ENCODE data around the gene RPL9. TPM values are rescaled to one million over a fixed set of nuclear protein-coding genes. Genes with fewer than 3 reads are reported as not detected.
A peak's percentile ranks its signal among the peaks of the same experiment; 100 is the strongest.
"Not testable (repeated sequence)": the region's sequence is repeated elsewhere in the genome, so short reads cannot be mapped to it uniquely, and the experiment has no call there.

Gene RPL9
- total and polyA plus RNA-seq, 4 experiments from 2014 or later, result 2,318 to 2,913 (median 2,432) TPM

DNA sequence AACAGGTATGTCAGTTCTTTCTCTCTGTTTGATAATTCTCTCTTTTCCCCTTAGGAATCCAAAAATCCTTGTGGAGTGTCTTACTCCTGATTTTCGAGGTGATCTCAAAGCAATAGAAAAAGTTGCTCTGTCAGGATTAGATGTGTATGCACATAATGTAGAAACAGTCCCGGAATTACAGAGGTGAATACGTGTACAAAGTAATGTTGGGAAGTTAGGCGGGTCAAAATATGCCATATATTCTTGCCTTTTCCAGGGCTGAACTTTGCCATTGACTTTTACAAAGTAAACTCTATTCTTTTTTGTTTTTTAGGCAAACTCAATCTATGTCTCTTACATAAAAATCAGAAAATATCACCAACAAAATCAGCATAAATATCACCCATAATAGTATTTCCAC, 8.7 kb upstream of the RPL9 start:
- Histone ChIP-seq H3K27me3 (ENCODE audit: insufficient read depth, low read length) (no peaks in the 10 kb centered on the region), H3K36me3 (ENCODE audit: insufficient read depth, low read length) (peaks cover 3% of the 10 kb centered on the region), H3K27ac (ENCODE audit: low read depth, low read length) (no peak overlapping the region), H3K4me3 (ENCODE audit: low read length in 2 of 2) (no peak overlapping the region), H3K4me1 (ENCODE audit: insufficient read depth, low read length) (no peaks in the 10 kb centered on the region), H3K9me3 (ENCODE audit: control insufficient read depth in 1 of 2, low read length in 2 of 2) (no peaks in the 10 kb centered on the region)
- ChIA-PET CTCF (ENCODE audit: partially characterized antibody) (no interaction called here), POLR2A (ENCODE audit: partially characterized antibody) (no interaction called here)
- Mint-ChIP-seq H3K4me3 (no peak overlapping the region), H3K27ac (peak overlapping the region in 3 of 7 donors; percentile 41 to 65 (median 43)), H3K36me3 (peaks cover 19 to 37% of the 10 kb centered on the region in 2 donors), H3K9me3 (no peaks in the 10 kb centered on the region), H3K27me3 (no peaks in the 10 kb centered on the region), H3K4me1 (peaks cover 0 to 1% (median 0%) of the 10 kb centered on the region in 4 donors)
- intact Hi-C loops (cut with micrococcal nuclease), result loop anchor here (5.0 kb wide), 2 partner anchors 565 to 1375 kb away; no protein-coding TSS in a partner anchor
- DNase-seq, result no peak

DNA sequence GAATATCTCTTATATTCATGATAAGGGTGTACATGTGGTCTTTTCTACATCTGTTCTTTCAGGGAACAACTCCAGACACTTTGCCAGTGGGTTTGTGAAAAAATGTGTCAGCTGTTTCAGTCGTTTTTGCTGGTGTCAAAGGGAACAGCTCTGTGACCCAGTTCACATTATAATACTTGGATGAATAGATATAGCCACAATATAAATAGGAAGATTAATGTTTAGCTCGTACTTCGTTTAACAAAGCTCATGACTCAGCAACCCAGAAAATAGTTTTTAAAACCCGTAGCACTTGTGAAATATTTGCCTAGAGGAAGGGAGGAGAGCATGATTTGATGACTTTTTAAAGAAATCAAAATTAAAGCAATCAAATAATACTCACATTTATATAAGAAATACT, 8.0 kb upstream of the RPL9 start:
- Mint-ChIP-seq H3K36me3 (peaks cover 14 to 34% of the 10 kb centered on the region in 2 donors), H3K4me3 (no peak overlapping the region), H3K9me3 (no peaks in the 10 kb centered on the region), H3K4me1 (peaks cover 0 to 1% (median 0%) of the 10 kb centered on the region in 4 donors), H3K27ac (no peak overlapping the region), H3K27me3 (no peaks in the 10 kb centered on the region)
- H3K36me3 ChIP-seq (ENCODE audit: insufficient read depth, low read length), result peaks cover 3% of the 10 kb centered on the region
- no peak overlapping the region for H3K4me3 ChIP-seq (ENCODE audit: low read length in 2 of 2)
- intact Hi-C loops (cut with micrococcal nuclease), result loop anchor here (5.0 kb wide), 2 partner anchors 564 to 1376 kb away; no protein-coding TSS in a partner anchor
- ChIA-PET POLR2A (ENCODE audit: partially characterized antibody) (interaction anchor here (1.3 kb wide), 1 partner anchor 60 kb away, joined by 4 read pairs; the partner anchor contains the start of gene UGDH), CTCF (ENCODE audit: partially characterized antibody) (interaction anchor here (1.1 to 2.0 kb wide), 3 partner anchors 11 to 512 kb away, joined by 3 to 7 read pairs (median 4); no protein-coding TSS in a partner anchor)
- H3K9me3 ChIP-seq (ENCODE audit: control insufficient read depth in 1 of 2, low read length in 2 of 2), result no peaks in the 10 kb centered on the region
- DNase-seq, result no peak
- H3K4me1 ChIP-seq (ENCODE audit: insufficient read depth, low read length), result no peaks in the 10 kb centered on the region
- H3K27me3 ChIP-seq (ENCODE audit: insufficient read depth, low read length), result no peaks in the 10 kb centered on the region
- H3K27ac ChIP-seq (ENCODE audit: low read depth, low read length), result no peak overlapping the region

DNA sequence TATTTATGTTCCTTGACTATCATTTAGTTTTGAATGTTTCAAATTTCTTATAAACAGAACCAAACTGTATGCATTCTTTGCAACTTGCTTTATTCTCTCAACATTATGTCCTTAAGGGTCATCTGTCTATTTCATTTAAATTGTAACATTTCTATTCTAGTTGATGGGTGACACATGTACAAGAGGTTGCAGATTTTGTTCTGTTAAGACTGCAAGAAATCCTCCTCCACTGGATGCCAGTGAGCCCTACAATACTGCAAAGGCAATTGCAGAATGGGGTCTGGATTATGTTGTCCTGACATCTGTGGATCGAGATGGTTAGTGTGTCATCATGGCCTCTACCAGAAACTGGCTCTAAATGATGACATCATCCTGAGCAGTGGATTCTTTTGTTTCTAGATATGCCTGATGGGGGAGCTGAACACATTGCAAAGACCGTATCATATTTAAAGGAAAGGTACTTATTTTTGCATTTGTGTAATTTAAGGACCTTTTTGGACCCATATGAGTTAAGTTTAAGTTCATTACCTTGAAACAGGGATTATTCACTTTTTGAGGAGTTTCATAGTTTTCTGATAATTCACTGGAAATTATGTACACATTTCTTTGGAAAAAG, 6.3 kb upstream of the RPL9 start:
- POLR2A ChIA-PET (ENCODE audit: partially characterized antibody), result no interaction called here
- H3K4me1 Mint-ChIP-seq, result peaks cover under 1 to 3% (median under 1%) of the 10 kb centered on the region in 4 donors

GRCh38 chr4:39458161-39458504, 589 bp downstream of the RPL9 start:
- H3K9me3 Mint-ChIP-seq; H3K27me3 ChIP-seq (ENCODE audit: insufficient read depth, low read length); H3K9me3 ChIP-seq (ENCODE audit: control insufficient read depth in 1 of 2, low read length in 2 of 2); DNase-seq; H3K27me3 Mint-ChIP-seq: not testable (repeated sequence)
- H3K36me3 ChIP-seq (ENCODE audit: insufficient read depth, low read length), result peaks cover 39% of the 10 kb centered on the region
- Mint-ChIP-seq H3K27ac (peak overlapping the region; percentile 99 to 100 (median 100)), H3K36me3 (peaks cover 39 to 65% of the 10 kb centered on the region in 2 donors), H3K4me1 (peaks cover 22 to 59% (median 33%) of the 10 kb centered on the region in 4 donors), H3K4me3 (peak overlapping the region; percentile 96 to 99 (median 98))
- intact Hi-C loops (cut with micrococcal nuclease), result loop anchor here (1.0 to 5.0 kb wide), 9 partner anchors 69 to 599 kb away; partner anchors contain the start of genes N4BP2, PDS5A, RFC1 and SMIM14
- ChIA-PET POLR2A (ENCODE audit: partially characterized antibody) (interaction anchor here (0.6 to 4.1 kb wide), 18 partner anchors 8 to 843 kb away, joined by 3 to 39 read pairs (median 4); partner anchors contain the start of genes PDS5A, RFC1, SMIM14 and UBE2K), CTCF (ENCODE audit: partially characterized antibody) (interaction anchor here (0.9 to 1.6 kb wide), 2 partner anchors 11 to 518 kb away, joined by 3 to 7 read pairs; no protein-coding TSS in a partner anchor)
- peaks cover 33% of the 10 kb centered on the region for H3K4me1 ChIP-seq (ENCODE audit: insufficient read depth, low read length)
- H3K4me3 ChIP-seq (ENCODE audit: low read length in 2 of 2), result peak overlapping the region; percentile 96 to 97
- H3K27ac ChIP-seq (ENCODE audit: low read depth, low read length), result peak overlapping the region; percentile 99

More for the DNA sequence above, 6.3 kb upstream of the RPL9 start:
- Mint-ChIP-seq H3K4me3 (no peak overlapping the region), H3K27ac (peak overlapping the region in 1 of 7 donors; percentile 17), H3K27me3 (no peaks in the 10 kb centered on the region), H3K36me3 (peaks cover 14 to 27% of the 10 kb centered on the region in 2 donors), H3K9me3 (no peaks in the 10 kb centered on the region)
- intact Hi-C loops (cut with micrococcal nuclease), result loop anchor here (5.0 kb wide), 2 partner anchors 563 to 1377 kb away; no protein-coding TSS in a partner anchor
- CTCF ChIA-PET (ENCODE audit: partially characterized antibody), result interaction anchor here (0.6 to 2.0 kb wide), 2 partner anchors 9 to 509 kb away, joined by 3 to 4 read pairs; no protein-coding TSS in a partner anchor
- H3K27ac ChIP-seq (ENCODE audit: low read depth, low read length), result no peak overlapping the region
- no peak for DNase-seq
- no peaks in the 10 kb centered on the region for H3K9me3 ChIP-seq (ENCODE audit: control insufficient read depth in 1 of 2, low read length in 2 of 2)
- no peak overlapping the region for H3K4me3 ChIP-seq (ENCODE audit: low read length in 2 of 2)
- H3K27me3 ChIP-seq (ENCODE audit: insufficient read depth, low read length), result no peaks in the 10 kb centered on the region
- peaks cover 6% of the 10 kb centered on the region for H3K4me1 ChIP-seq (ENCODE audit: insufficient read depth, low read length)
- H3K36me3 ChIP-seq (ENCODE audit: insufficient read depth, low read length), result no peaks in the 10 kb centered on the region

DNA sequence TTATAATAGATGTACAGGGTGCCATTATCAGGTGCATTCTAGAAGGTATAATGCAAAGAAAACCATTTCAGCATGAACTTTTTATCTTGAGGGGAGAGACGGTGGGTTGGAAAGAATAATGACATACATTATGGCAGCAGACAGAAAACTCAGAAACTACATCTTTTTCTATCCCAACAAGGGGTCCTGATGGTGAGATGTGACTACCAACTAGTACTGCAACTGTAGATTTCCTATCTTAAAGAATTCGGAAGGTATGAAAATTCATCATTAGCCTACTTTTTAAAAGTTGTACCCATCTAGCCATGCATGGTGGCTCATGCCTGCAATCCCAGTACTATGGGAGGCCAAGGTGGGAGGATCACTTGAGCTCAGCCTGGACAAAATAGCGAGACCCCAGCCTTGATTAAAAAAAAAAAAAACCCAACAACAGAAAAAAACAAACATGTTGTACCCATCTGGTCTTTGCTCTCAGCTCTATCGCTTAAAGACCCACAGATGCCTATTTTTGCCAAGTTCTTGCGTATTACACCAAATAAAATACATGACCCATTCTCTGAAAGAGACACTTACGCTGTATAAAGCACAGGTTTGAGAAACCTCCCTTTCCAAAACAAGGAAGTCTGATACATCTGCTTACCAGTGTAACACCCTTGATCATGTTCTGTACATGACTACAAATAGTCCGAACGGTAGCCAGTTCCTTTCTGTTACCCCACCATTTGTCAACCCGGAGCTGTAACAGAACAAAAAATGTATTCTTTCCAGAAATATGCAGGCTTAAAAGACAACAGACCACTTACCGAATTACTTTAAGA, 1.6 kb downstream of the RPL9 start:
- DNase-seq, result no peak
- no peaks in the 10 kb centered on the region for H3K9me3 ChIP-seq (ENCODE audit: control insufficient read depth in 1 of 2, low read length in 2 of 2)
- intact Hi-C loops (cut with micrococcal nuclease), result loop anchor here (5.0 kb wide), 4 partner anchors 180 to 600 kb away; partner anchors contain the start of genes N4BP2, SMIM14 and UBE2K
- POLR2A ChIA-PET (ENCODE audit: partially characterized antibody), result interaction anchor here (0.6 to 4.1 kb wide), 8 partner anchors 10 to 241 kb away, joined by 3 to 39 read pairs (median 17); partner anchors contain the start of genes RFC1, SMIM14, UBE2K and UGDH
- H3K36me3 Mint-ChIP-seq, result peaks cover 49 to 74% of the 10 kb centered on the region in 2 donors
- H3K9me3 Mint-ChIP-seq, result no peaks in the 10 kb centered on the region
- H3K27me3 ChIP-seq (ENCODE audit: insufficient read depth, low read length), result no peaks in the 10 kb centered on the region
- H3K4me1 Mint-ChIP-seq, result peaks cover 22 to 59% (median 33%) of the 10 kb centered on the region in 4 donors
- H3K27ac Mint-ChIP-seq, result peak overlapping the region; percentile 99 to 100 (median 100)
- peak overlapping the region; percentile 99 for H3K27ac ChIP-seq (ENCODE audit: low read depth, low read length)
- CTCF ChIA-PET (ENCODE audit: partially characterized antibody), result interaction anchor here (0.9 to 1.6 kb wide), 2 partner anchors 12 to 519 kb away, joined by 3 to 7 read pairs; no protein-coding TSS in a partner anchor
- H3K27me3 Mint-ChIP-seq, result no peaks in the 10 kb centered on the region
- peaks cover 48% of the 10 kb centered on the region for H3K36me3 ChIP-seq (ENCODE audit: insufficient read depth, low read length)
- peak overlapping the region; percentile 96 to 97 for H3K4me3 ChIP-seq (ENCODE audit: low read length in 2 of 2)
- peak overlapping the region; percentile 96 to 99 (median 98) for H3K4me3 Mint-ChIP-seq
- H3K4me1 ChIP-seq (ENCODE audit: insufficient read depth, low read length), result peaks cover 33% of the 10 kb centered on the region

DNA sequence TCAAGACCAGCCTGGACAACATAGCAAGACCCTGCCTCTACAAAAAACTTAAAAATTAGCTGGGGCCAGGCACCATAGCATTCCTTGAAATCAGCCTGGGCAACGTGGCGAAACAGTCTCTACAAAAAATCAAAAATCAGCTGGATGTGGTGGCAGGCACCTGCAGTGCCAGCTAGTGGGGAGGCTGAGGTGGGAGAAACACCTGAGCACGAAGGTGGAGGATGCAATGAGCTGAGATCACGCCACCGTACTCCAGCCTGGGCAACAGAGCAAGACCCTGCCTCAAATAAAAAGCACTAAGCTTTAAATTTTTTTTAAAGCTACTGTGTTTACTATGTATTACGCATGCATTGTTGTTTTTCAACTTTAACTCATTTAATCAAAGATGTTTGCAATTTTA, 3.2 kb downstream of the RPL9 start:
- Mint-ChIP-seq H3K4me1 (peaks cover 22 to 59% (median 33%) of the 10 kb centered on the region in 4 donors), H3K4me3 (no peak overlapping the region), H3K9me3 (peaks cover 0 to 2% (median 0%) of the 10 kb centered on the region in 8 donors), H3K27ac (peak overlapping the region in 2 of 7 donors; percentile 66 to 100), H3K36me3 (peaks cover 53 to 86% of the 10 kb centered on the region in 2 donors), H3K27me3 (no peaks in the 10 kb centered on the region)
- H3K9me3 ChIP-seq (ENCODE audit: control insufficient read depth in 1 of 2, low read length in 2 of 2), result no peaks in the 10 kb centered on the region
- peaks cover 31% of the 10 kb centered on the region for H3K4me1 ChIP-seq (ENCODE audit: insufficient read depth, low read length)
- H3K27me3 ChIP-seq (ENCODE audit: insufficient read depth, low read length), result no peaks in the 10 kb centered on the region
- POLR2A ChIA-PET (ENCODE audit: partially characterized antibody), result interaction anchor here (1.0 to 1.4 kb wide), 3 partner anchors 102 to 243 kb away, joined by 3 to 6 read pairs (median 3); partner anchors contain the start of gene UBE2K
- DNase-seq, result no peak
- CTCF ChIA-PET (ENCODE audit: partially characterized antibody), result interaction anchor here (0.7 to 2.4 kb wide), 3 partner anchors 10 to 17 kb away, joined by 3 to 10 read pairs (median 4); no protein-coding TSS in a partner anchor
- intact Hi-C loops (cut with micrococcal nuclease), result loop anchor here (5.0 kb wide), 4 partner anchors 182 to 602 kb away; partner anchors contain the start of genes N4BP2, SMIM14 and UBE2K
- peaks cover 61% of the 10 kb centered on the region for H3K36me3 ChIP-seq (ENCODE audit: insufficient read depth, low read length)
- no peak overlapping the region for H3K27ac ChIP-seq (ENCODE audit: low read depth, low read length)
- H3K4me3 ChIP-seq (ENCODE audit: low read length in 2 of 2), result no peak overlapping the region
